C4-2B (cell line): ENCODE data around the gene SLC25A19.
A peak's percentile ranks its signal among the peaks of the same experiment; 100 is the strongest.

ENCODE experiments used
- CTCF ChIP-seq: fragments of 450-650 bp; conservative IDR thresholded peaks from 2 replicates; pipeline ENCODE4 v1.5.1; 2017; ENCODE audit warnings: mild to moderate bottlenecking
- ZFX ChIP-seq: fragments of 450-650 bp; IDR thresholded peaks from 2 replicates; pipeline ENCODE4 v1.6.1; 2017

DNA sequence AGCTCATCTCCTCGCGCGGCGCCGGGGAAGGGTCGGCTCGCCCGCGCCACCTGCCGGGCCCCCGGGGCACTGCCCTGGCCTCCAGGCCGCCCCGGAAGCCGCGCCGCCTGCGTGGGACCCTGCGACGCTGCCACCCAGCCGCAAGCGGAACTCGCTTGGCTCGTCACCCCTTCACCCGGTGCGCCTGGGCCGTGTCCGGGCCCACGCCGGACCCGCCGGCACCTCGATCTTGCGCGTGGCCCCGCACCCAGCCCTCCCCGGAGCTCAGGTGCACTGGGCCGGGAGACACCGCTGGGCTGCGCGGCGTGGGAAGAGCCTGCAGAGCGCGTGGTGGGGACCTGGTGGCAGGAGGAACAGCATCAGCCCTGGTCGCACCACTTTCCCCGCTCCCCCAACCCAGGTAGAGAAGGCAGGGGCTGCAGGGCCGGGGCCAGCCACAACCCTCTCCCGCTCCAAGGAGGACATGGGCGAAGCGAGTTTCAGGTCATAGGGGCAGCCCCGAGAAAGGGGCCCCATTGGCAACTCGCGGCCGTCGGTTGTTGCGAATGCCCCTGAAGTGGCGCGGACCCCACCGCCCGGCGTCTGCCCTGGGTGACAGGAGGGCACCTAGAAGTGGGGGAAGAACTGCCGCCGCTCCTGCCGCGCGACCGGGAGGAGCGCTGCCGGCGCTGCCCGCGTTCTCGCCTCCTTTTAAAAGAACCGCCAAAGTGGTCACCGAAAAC lies 17.8 kb downstream of the SLC25A19 start:
- peak; percentile 98 for TF ChIP-seq CTCF
- peak; percentile 76; the same call in 1 of the 2 replicates for TF ChIP-seq ZFX
